Measurements from ENCODE around the gene GYPC. TPM values are rescaled to one million over a fixed set of nuclear protein-coding genes. Genes with fewer than 3 reads are reported as not detected.

The GYPC gene
- total and polyA plus RNA-seq, 4 donors = 8.7 to 419 (median 12.3) TPM

DNA sequence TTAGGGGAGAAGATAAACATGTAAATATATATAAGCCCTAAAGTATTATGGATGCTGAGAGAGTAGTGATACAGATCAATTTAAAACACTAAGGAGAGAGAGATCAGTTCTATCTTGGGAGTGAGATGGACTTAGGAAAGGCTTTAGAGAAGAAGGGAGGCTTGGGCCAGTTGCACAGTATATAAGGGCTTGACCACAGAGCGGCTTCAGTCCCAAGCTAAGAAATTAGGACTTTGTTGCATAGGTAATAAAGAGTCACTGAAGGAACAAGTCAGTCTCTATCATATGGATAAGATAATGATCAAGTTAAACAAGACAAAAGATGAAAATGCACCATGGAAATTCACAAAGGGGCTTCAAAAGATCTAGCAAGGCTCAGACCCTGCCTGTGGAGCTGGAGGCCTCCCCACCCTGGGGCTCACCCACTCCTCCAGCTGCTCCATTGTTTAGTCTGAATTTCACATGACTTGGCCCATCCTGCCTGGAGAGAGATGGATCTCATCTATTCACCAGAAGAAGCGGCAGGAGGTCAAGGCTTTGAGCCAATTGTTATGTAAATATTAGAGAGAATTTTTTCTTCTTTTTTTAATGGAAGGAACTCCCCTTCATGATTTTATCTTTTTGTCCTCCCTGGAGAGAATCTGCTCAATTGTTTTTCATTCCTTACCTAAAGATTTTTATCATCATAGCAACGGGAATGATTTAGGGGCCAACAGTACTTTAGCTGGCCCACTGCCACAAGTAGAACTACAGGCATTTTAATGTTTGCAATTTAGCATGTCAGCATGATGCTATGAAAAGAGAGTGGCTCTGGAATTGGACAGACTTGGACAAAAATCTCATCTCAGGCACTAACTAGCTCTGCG is 44.0 kb downstream of the GYPC start:
- H3K4me1 ChIP-seq (ENCODE audit: control insufficient read depth in 4 of 4, insufficient read depth in 4 of 4, low read length in 3 of 4) = no peaks in the 10 kb centered on the region
- no peaks in the 10 kb centered on the region for H3K27me3 ChIP-seq (ENCODE audit: control insufficient read depth in 4 of 4, insufficient read depth in 4 of 4, low read length in 3 of 4)
- H3K9me3 ChIP-seq (ENCODE audit: control insufficient read depth in 4 of 4, low read length in 3 of 4) = no peaks in the 10 kb centered on the region
- no peak for DNase-seq (ENCODE audit: low spot score)
- no peak overlapping the region for H3K27ac ChIP-seq (ENCODE audit: low read depth in 1 of 2, low read length in 2 of 2)
- no peak overlapping the region for H3K9ac ChIP-seq (ENCODE audit: low read depth in 1 of 2, low read length in 2 of 2)
- TF ChIP-seq RAD21 (IDR thresholded peaks at IDR 0.05) (no peak), SP1 (IDR thresholded peaks at IDR 0.05) (no peak), FOXA2 (IDR thresholded peaks at IDR 0.05) (no peak), HNF4A (conservative IDR thresholded peaks at IDR 0.05) (no peak), RXRA (IDR thresholded peaks at IDR 0.05) (no peak), YY1 (IDR thresholded peaks at IDR 0.05) (no peak), FOXA1 (IDR thresholded peaks at IDR 0.05) (no peak), NR2F2 (IDR thresholded peaks at IDR 0.05) (no peak), JUND (IDR thresholded peaks at IDR 0.05) (no peak), GABPA (IDR thresholded peaks at IDR 0.05 in 1 of 2, conservative IDR thresholded peaks at IDR 0.05 in 1 of 2) (no peak), EGR1 (IDR thresholded peaks at IDR 0.05; ENCODE audit: low read depth in 2 of 2) (no peak), TAF1 (conservative IDR thresholded peaks at IDR 0.05) (no peak), HNF4G (IDR thresholded peaks at IDR 0.05) (no peak)
- TF ChIP-seq, protein P1, sequence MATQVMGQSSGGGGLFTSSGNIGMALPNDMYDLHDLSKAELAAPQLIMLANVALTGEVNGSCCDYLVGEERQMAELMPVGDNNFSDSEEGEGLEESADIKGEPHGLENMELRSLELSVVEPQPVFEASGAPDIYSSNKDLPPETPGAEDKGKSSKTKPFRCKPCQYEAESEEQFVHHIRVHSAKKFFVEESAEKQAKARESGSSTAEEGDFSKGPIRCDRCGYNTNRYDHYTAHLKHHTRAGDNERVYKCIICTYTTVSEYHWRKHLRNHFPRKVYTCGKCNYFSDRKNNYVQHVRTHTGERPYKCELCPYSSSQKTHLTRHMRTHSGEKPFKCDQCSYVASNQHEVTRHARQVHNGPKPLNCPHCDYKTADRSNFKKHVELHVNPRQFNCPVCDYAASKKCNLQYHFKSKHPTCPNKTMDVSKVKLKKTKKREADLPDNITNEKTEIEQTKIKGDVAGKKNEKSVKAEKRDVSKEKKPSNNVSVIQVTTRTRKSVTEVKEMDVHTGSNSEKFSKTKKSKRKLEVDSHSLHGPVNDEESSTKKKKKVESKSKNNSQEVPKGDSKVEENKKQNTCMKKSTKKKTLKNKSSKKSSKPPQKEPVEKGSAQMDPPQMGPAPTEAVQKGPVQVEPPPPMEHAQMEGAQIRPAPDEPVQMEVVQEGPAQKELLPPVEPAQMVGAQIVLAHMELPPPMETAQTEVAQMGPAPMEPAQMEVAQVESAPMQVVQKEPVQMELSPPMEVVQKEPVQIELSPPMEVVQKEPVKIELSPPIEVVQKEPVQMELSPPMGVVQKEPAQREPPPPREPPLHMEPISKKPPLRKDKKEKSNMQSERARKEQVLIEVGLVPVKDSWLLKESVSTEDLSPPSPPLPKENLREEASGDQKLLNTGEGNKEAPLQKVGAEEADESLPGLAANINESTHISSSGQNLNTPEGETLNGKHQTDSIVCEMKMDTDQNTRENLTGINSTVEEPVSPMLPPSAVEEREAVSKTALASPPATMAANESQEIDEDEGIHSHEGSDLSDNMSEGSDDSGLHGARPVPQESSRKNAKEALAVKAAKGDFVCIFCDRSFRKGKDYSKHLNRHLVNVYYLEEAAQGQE (IDR thresholded peaks at IDR 0.05) = no peak
- TF ChIP-seq, protein P2, sequence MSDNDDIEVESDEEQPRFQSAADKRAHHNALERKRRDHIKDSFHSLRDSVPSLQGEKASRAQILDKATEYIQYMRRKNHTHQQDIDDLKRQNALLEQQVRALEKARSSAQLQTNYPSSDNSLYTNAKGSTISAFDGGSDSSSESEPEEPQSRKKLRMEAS (IDR thresholded peaks at IDR 0.05) = no peak
- TF ChIP-seq, protein P3, sequence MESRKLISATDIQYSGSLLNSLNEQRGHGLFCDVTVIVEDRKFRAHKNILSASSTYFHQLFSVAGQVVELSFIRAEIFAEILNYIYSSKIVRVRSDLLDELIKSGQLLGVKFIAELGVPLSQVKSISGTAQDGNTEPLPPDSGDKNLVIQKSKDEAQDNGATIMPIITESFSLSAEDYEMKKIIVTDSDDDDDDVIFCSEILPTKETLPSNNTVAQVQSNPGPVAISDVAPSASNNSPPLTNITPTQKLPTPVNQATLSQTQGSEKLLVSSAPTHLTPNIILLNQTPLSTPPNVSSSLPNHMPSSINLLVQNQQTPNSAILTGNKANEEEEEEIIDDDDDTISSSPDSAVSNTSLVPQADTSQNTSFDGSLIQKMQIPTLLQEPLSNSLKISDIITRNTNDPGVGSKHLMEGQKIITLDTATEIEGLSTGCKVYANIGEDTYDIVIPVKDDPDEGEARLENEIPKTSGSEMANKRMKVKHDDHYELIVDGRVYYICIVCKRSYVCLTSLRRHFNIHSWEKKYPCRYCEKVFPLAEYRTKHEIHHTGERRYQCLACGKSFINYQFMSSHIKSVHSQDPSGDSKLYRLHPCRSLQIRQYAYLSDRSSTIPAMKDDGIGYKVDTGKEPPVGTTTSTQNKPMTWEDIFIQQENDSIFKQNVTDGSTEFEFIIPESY (IDR thresholded peaks at IDR 0.05) = no peak
- WGBS = 68% methylated on average over 4 of the region's 4 CpGs
- no peak overlapping the region for H3K4me3 ChIP-seq (ENCODE audit: low read depth in 1 of 3, low read length in 3 of 3)
- H3K36me3 ChIP-seq (ENCODE audit: control insufficient read depth in 4 of 4, insufficient read depth in 3 of 4, low read depth in 1 of 4, low read length in 3 of 4) = peaks cover 0 to 5% (median 2%) of the 10 kb centered on the region in 4 donors

DNA sequence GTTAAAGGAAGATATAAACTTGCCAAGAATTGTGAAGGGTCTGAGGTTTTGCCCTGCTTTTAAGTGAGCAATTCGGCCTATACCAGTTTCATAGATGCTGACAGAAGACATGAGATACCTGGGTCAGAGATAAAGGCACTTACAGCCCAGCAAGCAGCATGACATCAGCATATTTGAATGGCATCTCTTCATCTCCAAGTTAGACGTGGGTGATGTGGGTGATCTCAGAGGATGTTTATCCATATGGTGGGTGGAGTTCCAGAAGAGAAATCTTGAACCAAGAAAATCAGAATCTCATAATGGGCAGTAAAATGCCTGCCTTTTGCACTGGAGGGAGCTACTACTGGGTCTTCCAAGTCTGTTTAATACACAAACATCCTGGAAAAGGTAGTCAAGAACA is 44.7 kb downstream of the GYPC start:
- no peaks in the 10 kb centered on the region for H3K4me1 ChIP-seq (ENCODE audit: control insufficient read depth in 4 of 4, insufficient read depth in 4 of 4, low read length in 3 of 4)
- H3K36me3 ChIP-seq (ENCODE audit: control insufficient read depth in 4 of 4, insufficient read depth in 3 of 4, low read depth in 1 of 4, low read length in 3 of 4) = peaks cover 0 to 3% (median under 1%) of the 10 kb centered on the region in 4 donors
- H3K9me3 ChIP-seq (ENCODE audit: control insufficient read depth in 4 of 4, low read length in 3 of 4) = no peaks in the 10 kb centered on the region
- no peak overlapping the region for H3K9ac ChIP-seq (ENCODE audit: low read depth in 1 of 2, low read length in 2 of 2)
- no peak overlapping the region for H3K27ac ChIP-seq (ENCODE audit: low read depth in 1 of 2, low read length in 2 of 2)
- 51% methylated on average over 2 of the region's 2 CpGs for WGBS
- H3K4me3 ChIP-seq (ENCODE audit: low read depth in 1 of 3, low read length in 3 of 3) = no peak overlapping the region
- DNase-seq (ENCODE audit: low spot score) = no peak
- no peaks in the 10 kb centered on the region for H3K27me3 ChIP-seq (ENCODE audit: control insufficient read depth in 4 of 4, insufficient read depth in 4 of 4, low read length in 3 of 4)
- no peak for TF ChIP-seq FOXA1 (IDR thresholded peaks at IDR 0.05)
- no peak for TF ChIP-seq NR2F2 (IDR thresholded peaks at IDR 0.05)
- TF ChIP-seq SP1 (IDR thresholded peaks at IDR 0.05) = no peak
- no peak for TF ChIP-seq RXRA (IDR thresholded peaks at IDR 0.05)
- TF ChIP-seq GABPA (IDR thresholded peaks at IDR 0.05 in 1 of 2, conservative IDR thresholded peaks at IDR 0.05 in 1 of 2) = no peak
- TF ChIP-seq RAD21 (IDR thresholded peaks at IDR 0.05) = no peak
- TF ChIP-seq, protein P3 (IDR thresholded peaks at IDR 0.05) = no peak
- TF ChIP-seq HNF4A (conservative IDR thresholded peaks at IDR 0.05) = no peak
- TF ChIP-seq FOXA2 (IDR thresholded peaks at IDR 0.05) = no peak
- TF ChIP-seq YY1 (IDR thresholded peaks at IDR 0.05) = no peak
- TF ChIP-seq, protein P2 (IDR thresholded peaks at IDR 0.05) = no peak
- TF ChIP-seq, protein P1 (IDR thresholded peaks at IDR 0.05) = no peak
- TF ChIP-seq HNF4G (IDR thresholded peaks at IDR 0.05) = no peak

All from liver (tissue), 9 donors.